ENCODE measurements around the gene LAMB2.

The LAMB2 gene

DNA sequence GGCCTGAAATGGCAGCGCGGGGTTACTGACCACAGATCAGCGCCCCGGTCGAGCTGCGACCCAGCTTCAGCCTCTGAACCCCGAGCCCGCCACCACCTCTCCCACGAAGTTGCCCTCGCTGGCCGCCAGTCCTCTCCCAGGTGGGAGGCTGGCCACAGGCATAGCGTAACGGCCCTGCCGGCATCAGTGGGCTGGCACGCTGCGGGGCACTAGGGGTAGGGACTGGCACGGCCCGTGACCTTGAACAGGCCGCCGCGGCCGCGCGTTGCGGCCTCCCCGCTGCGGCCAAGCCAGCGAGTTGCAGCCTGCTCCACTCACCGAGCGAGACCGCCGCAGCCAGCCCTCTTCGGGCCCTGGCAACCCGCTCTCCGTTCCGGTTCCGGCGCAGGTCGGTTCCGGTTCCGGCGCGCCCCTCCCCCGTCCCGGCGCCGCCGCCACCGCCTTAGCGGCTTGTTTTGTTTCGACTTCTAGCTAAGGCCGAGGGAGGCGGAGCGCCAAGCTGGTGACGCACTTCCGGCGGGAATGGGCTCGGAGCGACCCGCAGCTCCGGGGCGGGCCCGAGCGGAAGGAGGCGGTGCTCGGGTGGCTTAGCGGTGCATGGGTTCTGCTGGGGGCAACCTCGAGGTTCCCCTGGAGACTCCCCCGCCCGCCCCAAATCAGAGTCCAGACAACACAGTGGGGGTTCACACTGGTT lies 12.3 kb downstream of the LAMB2 start, which contains the start of gene USP19:
USP19 (minus strand) TSS at position 386 of the 694 bp plus-strand sequence. CDS start 1,678 bp downstream, outside the sequence.
- peak; percentile 91 for DNase-seq

DNA sequence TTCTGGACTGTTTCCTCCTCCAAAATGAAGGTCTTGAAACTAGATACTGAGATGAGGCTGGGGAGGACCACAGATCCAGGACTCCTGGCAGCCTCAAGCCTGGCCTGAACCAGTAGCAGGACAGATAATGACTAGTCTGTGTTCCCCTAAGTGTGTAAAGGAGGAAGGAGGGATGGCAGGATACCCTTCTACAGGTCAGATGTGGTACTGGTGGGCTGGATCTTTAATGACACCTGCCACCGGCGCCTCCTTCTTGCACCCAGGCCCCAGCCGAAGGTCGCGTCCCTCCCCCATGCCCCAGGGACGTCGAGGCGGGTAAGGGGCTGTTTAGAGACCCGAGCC lies 12.8 kb downstream of the LAMB2 start:
- DNase-seq, result no peak

DNA sequence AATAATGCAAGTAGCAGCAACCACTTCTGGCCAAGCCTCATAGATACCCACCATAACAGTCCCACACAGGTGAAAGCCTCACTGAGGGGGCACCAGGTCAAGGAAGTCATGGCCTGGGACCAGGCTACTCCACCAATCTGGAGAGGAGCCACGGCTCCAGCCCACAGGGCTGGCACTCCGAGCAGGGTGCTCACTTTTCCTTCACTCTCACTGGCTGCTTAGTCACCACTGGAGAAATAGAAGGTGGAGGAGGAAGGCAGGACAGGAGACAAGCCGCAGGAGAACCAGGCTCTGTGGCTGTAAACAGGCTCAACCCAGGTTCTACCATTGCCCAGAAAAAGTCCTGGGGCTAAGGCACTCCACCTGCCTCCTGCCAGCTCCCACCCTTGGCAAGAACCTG lies 13.4 kb downstream of the LAMB2 start:
- no peak for DNase-seq

DNA sequence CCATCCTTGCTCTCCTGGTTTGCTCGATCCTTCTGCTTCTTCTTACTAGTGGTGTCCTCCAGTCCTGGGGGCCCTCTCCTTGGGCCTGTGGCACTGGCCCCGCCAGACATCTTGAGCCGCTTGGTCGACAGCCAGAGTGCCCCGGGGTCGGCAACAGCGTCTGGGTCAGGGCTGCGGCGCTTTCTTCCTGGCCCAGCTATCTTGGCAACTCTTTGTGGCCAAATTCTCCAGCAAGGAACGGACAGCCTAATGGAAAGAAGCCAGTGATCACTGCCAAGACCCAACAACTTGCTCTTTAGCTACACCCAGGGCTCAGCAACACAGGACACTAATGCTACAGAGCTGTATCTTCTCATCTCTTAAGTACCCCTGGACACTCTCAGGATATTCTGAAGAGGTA lies 13.8 kb downstream of the LAMB2 start:
- DNase-seq, result no peak

DNA sequence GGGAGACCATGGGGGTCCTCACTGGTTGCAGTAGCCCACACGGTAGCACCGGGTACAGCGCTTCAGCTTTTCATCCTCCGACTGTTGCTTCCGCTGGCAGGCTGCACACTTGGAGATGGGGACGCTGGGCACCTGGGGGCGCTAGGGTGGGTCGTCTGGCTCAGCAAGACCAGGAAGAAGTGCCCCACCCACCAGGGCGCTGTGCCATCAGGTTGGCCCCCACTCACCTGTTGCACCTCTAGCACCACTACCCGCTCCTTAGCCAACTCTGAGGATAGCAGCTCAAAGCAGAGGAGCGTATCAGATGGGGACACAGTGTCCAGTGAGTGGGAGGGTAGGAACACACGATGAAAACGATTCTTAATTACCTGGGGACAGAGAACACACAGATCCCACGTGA lies 20.6 kb downstream of the LAMB2 start:
- DNase-seq, result no peak

- no peak for DNase-seq
These were observed 21.5 kb downstream of the LAMB2 start for GRCh38 chr3:49111347-49111746.

DNA sequence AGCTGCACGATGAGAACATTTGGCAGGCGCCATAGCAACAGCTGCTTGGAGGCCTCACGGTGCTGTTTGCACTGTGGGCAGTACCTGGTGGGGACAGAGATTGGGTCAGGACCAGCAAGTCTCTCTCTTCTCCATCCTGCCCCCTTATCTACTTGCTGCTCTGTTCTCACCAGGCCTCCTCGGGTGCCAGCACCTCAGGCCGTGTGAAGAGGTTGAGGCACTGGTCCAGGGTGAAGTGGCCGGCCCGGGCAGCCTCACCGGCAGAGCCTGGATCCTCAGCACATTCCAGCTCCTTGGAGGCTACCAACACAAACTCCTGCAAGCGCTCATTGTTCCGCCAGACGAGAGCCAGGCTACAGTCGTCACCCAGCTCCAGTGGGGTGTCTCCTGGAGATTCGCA lies 22.1 kb downstream of the LAMB2 start:
- no peak for DNase-seq

DNA sequence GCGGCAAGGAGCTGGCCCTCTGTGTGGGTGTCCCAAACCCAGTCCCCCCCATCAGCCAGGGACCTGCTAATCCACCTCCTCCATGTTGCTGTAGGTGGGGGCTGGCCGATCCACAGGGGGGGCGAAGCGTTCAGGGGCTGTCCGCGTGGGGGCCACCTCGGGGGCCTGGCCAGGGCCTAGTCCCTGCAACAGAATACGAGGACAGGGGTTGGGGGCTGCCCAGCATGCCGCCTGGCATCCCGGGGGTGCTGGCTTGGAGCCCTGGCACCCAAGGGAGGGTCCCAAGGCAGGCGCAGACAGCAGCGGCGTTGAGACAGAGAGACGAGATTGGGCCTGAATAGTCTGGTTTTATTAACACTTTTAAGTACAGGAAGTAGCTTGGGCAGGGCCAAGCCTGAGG lies 24.5 kb downstream of the LAMB2 start:
- no peak for DNase-seq

GRCh38 chr3:49104427-49105291 lies 28.2 kb downstream of the LAMB2 start, which contains the start of gene QARS1:
Gene QARS1, minus strand, starts transcription at chr3:49104757. Its CDS starts 24 bp downstream, at chr3:49104733.
- peak; percentile 78 for DNase-seq

DNA sequence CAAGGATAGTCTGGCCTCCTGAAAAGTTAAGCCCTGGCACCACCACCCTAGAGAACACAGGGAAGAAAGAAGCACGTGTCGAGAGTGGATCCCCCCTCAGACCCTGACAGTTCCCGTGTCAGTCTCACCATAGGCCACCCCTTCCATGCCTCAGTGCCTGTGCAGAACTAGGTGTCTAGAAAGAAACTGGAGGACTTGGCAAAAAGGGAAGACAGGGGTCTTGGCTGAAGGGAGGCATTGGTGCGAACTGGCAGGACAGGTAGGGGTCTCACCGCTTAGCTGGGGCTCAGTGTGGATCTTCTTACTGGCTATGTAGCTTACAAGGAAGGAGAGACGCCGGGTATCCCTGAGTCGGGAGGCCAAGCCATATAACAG lies 28.8 kb downstream of the LAMB2 start:
- no peak for DNase-seq

- no peak for DNase-seq
These were observed 32.7 kb downstream of the LAMB2 start for GRCh38 chr3:49100046-49100615.

- no peak for DNase-seq
These were observed 33.8 kb downstream of the LAMB2 start for GRCh38 chr3:49098910-49099630.

DNA sequence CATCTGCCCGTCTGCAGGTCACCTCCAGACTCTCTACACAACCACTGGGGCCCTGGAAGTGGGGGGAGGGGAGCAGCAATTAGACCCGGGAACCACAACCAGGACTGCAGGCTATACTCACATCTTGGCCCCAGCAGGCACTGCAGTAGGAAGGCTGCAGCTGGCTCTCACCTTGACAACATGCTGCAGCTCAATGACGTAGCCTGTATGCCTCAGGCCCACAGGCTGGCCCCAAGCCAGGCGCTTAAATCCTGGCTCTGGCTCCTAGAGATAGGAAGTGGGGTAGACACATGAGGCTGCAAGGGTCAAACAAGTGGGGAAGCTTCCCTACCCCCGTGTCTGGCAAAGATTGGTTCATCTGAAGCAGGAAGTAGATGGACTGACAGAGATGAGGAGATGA lies 34.4 kb downstream of the LAMB2 start:
- no peak for DNase-seq

- DNase-seq, result peak; percentile 94
These were observed 38.7 kb downstream of the LAMB2 start, which contains the start of gene QRICH1 for GRCh38 chr3:49093853-49094767. Gene QRICH1, minus strand, starts transcription at chr3:49094071. Its CDS starts 17,054 bp downstream, at chr3:49077017.

DNA sequence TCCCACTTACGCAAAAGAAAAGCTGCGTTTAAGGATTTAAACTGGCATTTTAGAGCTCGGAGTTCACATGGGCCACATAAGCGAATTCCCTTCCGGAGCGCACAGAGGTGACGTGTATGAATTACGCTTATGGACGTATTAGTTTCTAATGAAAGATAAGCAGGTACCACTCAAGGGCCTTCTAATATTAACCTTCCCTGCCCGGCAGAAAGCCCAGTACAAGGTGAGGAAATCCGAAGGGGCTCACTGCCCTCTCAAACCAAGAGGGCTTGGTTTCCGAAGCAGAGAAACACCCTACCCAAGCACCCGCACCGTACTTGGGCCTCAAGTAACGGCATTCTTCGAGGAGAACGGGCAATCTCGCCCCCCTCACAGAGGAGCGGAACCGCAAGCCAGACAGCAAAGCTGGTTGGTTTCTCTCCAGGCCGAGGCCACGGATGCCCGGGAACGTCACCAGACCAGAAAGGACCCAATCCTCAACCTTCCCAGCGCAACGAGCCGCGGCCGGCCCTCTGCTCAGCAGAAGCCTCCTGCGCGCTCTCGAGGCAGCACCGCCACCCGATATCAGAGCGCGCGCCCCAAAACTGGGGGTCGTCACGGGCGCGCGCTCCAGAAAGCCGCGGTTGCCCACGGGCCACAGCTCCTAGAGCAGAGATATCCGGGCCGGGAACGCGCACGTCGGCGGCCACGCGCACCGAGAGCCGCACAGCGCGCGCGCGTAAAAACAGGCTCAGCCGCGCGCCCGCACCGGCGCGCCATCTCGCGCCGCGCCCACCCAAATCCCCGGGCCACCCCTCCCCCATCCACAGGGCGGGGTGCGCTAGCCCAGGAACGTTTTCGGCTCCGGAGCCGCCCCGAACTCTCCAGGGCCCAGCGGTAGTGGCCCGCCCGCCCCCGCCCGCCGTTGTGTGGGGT lies 39.7 kb downstream of the LAMB2 start:
- peak; percentile 67 for DNase-seq

DNA sequence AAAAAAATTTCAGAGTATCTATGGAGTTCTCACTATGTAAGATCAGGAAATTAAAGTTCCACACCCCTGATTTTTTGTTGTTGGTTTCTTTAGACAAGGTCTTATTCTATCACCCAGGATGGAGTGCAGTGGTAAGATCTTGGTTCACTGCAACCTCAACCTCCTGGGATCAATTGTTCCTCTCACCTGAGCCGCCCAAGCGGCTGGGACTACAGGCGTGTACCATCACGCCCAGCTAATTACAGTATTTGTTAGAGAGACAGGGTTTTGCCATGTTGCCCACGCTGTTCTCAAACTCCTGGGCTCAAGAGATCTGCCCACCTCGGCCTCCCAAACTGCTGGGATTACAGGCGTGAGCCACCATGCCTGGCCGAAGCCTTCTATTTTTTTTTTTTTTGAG lies 51.4 kb downstream of the LAMB2 start:
- DNase-seq, result no peak

DNA sequence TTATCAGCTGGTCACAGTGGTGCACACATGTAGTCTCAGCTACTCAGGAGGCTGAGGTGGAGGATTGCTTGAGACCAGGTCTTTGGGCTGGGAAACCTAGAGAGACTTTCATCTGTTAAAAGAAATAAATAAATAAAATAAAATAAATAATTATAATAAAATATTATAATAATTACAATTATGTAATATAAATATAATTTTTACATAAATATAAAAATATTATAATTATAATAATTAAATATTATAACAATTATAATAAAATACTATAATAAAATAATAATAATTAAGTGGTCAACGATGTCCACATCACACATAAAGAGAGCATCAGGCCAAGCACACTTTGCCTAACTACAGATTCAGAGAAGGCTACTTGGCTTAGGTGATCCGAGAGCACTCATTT lies 53.6 kb downstream of the LAMB2 start:
- no peak for DNase-seq

- DNase-seq, result no peak
These were observed 56.2 kb downstream of the LAMB2 start for GRCh38 chr3:49076646-49077045.

GRCh38 chr3:49076116-49076515 lies 56.7 kb downstream of the LAMB2 start:
- DNase-seq, result no peak
